ENCODE data around the gene CFAP46.
"Not testable (repeated sequence)": the region's sequence is repeated elsewhere in the genome, so short reads cannot be mapped to it uniquely, and the experiment has no call there.

The CFAP46 gene

GRCh38 chr10:132774181-132774901 lies 168.0 kb downstream of the CFAP46 start:
- DNase-seq (ENCODE audit: low read depth in 2 of 2), result no peak

GRCh38 chr10:132772816-132773215 lies 169.6 kb downstream of the CFAP46 start:
- not testable (repeated sequence) for DNase-seq (ENCODE audit: low read depth in 2 of 2)

GRCh38 chr10:132770061-132771021 lies 172.0 kb downstream of the CFAP46 start:
- no peak for DNase-seq (ENCODE audit: low read depth in 2 of 2)

GRCh38 chr10:132768346-132769248 lies 173.8 kb downstream of the CFAP46 start:
- DNase-seq (ENCODE audit: low read depth in 2 of 2), result no peak

GRCh38 chr10:132766291-132766690 lies 176.1 kb downstream of the CFAP46 start:
- no peak for DNase-seq (ENCODE audit: low read depth in 2 of 2)

- DNase-seq (ENCODE audit: low read depth in 2 of 2), result no peak
These were observed 176.9 kb downstream of the CFAP46 start for GRCh38 chr10:132765435-132765834.

GRCh38 chr10:132764108-132764507 lies 178.3 kb downstream of the CFAP46 start:
- DNase-seq (ENCODE audit: low read depth in 2 of 2), result no peak

- no peak for DNase-seq (ENCODE audit: low read depth in 2 of 2)
These were observed 178.8 kb downstream of the CFAP46 start for GRCh38 chr10:132763545-132763944.

- DNase-seq (ENCODE audit: low read depth in 2 of 2), result no peak
These were observed 180.1 kb downstream of the CFAP46 start for GRCh38 chr10:132762267-132762666.

GRCh38 chr10:132761395-132762060 lies 180.8 kb downstream of the CFAP46 start:
- no peak for DNase-seq (ENCODE audit: low read depth in 2 of 2)

- no peak for DNase-seq (ENCODE audit: low read depth in 2 of 2)
These were observed 183.5 kb downstream of the CFAP46 start for GRCh38 chr10:132758865-132759264.
